ENCODE results near the gene SMIM11.
"Not testable (repeated sequence)": the region's sequence is repeated elsewhere in the genome, so short reads cannot be mapped to it uniquely, and the experiment has no call there.

Gene SMIM11

GRCh38 chr21:34407294-34407693, 32.0 kb downstream of the SMIM11 start:
- not testable (repeated sequence) for H3K27me3 Mint-ChIP-seq, H3K36me3 Mint-ChIP-seq, H3K27ac Mint-ChIP-seq, H3K9me3 Mint-ChIP-seq, H3K4me1 Mint-ChIP-seq, H3K4me3 Mint-ChIP-seq, DNase-seq
- ATAC-seq (replicated peaks), result peak; percentile 49 to 53

GRCh38 chr21:34417448-34418077, 42.3 kb downstream of the SMIM11 start:
- H3K27me3 Mint-ChIP-seq, H3K4me3 Mint-ChIP-seq, H3K4me1 Mint-ChIP-seq, DNase-seq, H3K9me3 Mint-ChIP-seq, H3K36me3 Mint-ChIP-seq, H3K27ac Mint-ChIP-seq: not testable (repeated sequence)
- ATAC-seq (replicated peaks), result peak in 1 of 2 donors; percentile 61

- H3K4me3 Mint-ChIP-seq; H3K4me1 Mint-ChIP-seq; H3K9me3 Mint-ChIP-seq; DNase-seq; H3K27ac Mint-ChIP-seq; H3K36me3 Mint-ChIP-seq; ATAC-seq (replicated peaks); H3K27me3 Mint-ChIP-seq: not testable (repeated sequence)
These were observed 48.5 kb downstream of the SMIM11 start, which contains the start of gene SMIM34 for GRCh38 chr21:34423805-34424204. Gene SMIM34 (minus strand): TSS chr21:34423951. CDS start chr21:34423839, 112 bp downstream.

- not testable (repeated sequence) for H3K4me1 Mint-ChIP-seq, H3K27me3 Mint-ChIP-seq
These were observed 52.0 kb downstream of the SMIM11 start for GRCh38 chr21:34427339-34427738.

GRCh38 chr21:34428441-34428840, 53.1 kb downstream of the SMIM11 start:
- not testable (repeated sequence) for ATAC-seq (replicated peaks); DNase-seq; H3K27me3 Mint-ChIP-seq; H3K36me3 Mint-ChIP-seq; H3K9me3 Mint-ChIP-seq; H3K4me3 Mint-ChIP-seq; H3K4me1 Mint-ChIP-seq; H3K27ac Mint-ChIP-seq

More at GRCh38 chr21:34427339-34427738, 52.0 kb downstream of the SMIM11 start:
- H3K36me3 Mint-ChIP-seq; H3K9me3 Mint-ChIP-seq; H3K27ac Mint-ChIP-seq; DNase-seq; H3K4me3 Mint-ChIP-seq; ATAC-seq (replicated peaks): not testable (repeated sequence)

GRCh38 chr21:34429710-34430109, 54.4 kb downstream of the SMIM11 start:
- H3K4me1 Mint-ChIP-seq, H3K4me3 Mint-ChIP-seq, DNase-seq, H3K27ac Mint-ChIP-seq, H3K36me3 Mint-ChIP-seq, H3K9me3 Mint-ChIP-seq, H3K27me3 Mint-ChIP-seq: not testable (repeated sequence)
- peak; percentile 38 to 87 for ATAC-seq (replicated peaks)

All from stimulated activated naive B cell treated with anti-CD40 and anti-IgM and Interleukin-4, amounts not matched to agents 10 μg/mL and 1 μg/mL and 100 μg/mL, for 72 hours (primary cell).